Stimulated activated CD8-positive, alpha-beta memory T cell treated with anti-CD3 and anti-CD28 coated beads, Interleukin-12 subunit alpha, Interleukin-12 subunit beta, amount 100 ng/mL, for 1 hour (primary cell): ENCODE measurements around the gene INTS4.
"Not testable (repeated sequence)": the region's sequence is repeated elsewhere in the genome, so short reads cannot be mapped to it uniquely, and the experiment has no call there.

Experiments
- DNase-seq: peaks from one replicate; pipeline ENCODE4 v3.0.0-alpha.2; 2020; ENCODE audit warnings: low read depth

The INTS4 gene

DNA sequence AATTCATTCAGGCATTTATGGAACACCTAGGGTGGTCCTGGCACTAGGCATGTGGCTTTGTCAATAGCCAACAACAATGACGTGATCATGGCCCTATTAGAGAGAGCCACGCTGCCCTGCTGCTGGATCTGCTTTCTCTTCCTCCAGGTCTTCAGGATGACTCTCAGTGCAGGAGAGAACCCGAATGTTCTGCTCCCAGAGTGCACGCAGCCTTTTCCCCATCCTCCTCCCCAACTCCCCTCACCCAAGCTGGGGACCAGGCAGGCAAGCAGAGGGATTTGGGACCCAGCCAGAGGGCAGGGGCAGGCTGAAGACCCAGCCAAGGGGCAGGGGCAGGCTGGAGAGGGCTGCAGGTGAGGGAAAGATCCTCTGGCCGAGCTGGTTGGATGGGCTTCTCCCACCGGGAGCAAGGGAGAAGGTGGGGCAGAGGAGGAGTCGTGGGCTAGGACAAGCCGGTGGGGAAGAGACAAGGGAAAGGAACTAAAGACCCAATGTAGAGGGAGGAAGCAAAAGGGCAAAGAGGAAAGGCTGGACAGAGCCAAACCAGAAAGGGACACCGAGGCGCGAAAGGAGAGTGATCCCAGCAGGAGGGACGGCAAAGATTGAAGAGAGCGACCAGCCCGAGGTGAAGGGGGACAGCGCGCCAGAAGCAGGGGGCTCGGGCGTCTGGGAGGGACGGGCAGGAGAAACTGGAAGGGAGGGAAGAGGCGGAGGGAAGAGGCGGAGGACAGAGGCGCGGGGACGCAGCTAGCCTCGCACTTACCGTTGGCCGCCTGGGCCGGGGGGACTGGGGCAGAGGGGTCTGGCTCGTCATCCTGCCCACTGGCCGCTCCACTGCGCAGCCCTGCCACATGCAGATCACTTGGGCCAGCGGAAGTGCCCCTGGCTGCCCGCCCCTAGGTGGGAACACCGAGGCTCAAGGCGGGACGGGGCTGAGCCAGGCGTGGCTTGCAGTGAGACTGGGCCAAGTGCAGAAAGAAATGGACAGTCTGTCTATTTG lies 28.2 kb upstream of the INTS4 start, which contains the start of gene KCTD14:
Gene KCTD14 (minus strand): TSS at position 880 of the 1,000 bp plus-strand sequence. CDS start 27 bp downstream, at position 853.
- DNase-seq = no peak

DNA sequence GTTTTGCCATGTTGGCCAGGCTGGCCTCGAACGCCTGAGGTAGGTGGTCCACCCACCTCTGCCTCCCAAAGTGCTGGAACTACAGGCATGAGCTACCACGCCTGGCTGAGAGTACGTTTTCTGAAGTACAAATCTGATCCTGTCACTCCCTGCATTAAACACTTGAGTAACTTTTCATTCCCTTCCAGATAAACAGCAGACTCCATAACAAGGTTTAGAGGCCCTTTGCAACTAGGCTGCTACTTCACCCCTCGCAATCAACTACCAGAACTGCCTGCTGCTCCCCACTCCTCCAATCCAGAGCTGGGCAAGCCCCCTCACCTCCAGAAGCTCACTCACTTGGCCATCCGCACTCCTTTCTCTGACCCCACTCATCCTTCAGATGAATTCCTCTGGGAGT lies 27.1 kb upstream of the INTS4 start:
- DNase-seq = no peak

DNA sequence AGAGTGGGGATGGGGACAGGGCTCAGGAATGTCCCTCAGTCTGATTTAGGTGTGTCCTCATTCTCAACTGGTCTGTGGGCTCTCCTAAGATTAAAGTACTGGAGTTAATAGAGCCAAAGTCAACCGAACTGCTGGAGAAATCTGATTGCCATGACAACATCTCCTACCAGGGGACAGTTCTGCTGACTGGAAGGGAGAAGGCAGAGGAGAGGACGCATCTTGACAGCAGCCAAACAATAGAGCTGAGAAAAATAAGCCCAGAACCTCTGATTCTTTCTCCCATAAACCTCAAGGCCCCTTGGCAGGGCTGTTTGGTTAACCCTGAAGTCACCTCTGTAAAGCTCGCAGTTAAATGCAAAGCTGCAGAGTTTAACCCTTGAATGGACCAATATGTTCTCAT lies 25.8 kb upstream of the INTS4 start:
- DNase-seq = no peak

DNA sequence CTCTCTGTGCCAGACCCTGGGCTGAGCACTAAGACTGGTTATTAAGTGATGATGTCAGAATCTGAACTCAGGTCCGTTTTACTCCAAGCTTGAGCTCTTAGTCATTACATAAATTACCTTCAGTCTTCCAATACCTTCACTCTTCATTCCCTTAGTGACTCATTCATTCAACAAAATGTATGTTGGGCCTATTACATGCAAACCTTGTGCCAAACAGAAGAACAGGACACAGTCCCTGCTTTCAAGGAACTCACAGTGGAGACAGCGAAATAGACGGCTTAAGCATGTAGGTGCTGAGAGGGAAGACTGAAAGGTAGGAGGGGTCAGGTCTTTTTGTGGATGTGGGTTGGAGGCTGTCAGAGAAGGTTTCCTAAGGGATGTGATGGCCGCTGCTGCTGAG lies 25.3 kb upstream of the INTS4 start:
- no peak for DNase-seq

DNA sequence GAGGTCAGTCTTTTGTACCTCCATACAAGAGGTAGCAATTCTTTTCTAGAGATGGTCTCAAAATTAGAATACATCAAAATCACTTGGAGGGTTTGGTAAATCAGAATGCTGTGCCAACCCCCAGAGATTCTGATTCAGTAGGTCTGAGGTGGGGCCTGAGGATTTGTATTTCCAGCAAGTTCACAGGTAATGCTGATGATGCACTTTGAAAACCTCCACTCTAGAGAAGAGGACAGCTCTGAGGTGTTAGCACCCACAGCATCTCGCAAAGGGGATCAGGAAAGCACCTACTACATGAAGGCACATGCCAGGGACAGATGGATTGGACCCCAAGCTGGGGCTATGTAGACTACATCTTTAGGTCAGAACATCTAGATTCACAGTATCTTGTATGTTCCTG lies 21.4 kb upstream of the INTS4 start:
- no peak for DNase-seq

DNA sequence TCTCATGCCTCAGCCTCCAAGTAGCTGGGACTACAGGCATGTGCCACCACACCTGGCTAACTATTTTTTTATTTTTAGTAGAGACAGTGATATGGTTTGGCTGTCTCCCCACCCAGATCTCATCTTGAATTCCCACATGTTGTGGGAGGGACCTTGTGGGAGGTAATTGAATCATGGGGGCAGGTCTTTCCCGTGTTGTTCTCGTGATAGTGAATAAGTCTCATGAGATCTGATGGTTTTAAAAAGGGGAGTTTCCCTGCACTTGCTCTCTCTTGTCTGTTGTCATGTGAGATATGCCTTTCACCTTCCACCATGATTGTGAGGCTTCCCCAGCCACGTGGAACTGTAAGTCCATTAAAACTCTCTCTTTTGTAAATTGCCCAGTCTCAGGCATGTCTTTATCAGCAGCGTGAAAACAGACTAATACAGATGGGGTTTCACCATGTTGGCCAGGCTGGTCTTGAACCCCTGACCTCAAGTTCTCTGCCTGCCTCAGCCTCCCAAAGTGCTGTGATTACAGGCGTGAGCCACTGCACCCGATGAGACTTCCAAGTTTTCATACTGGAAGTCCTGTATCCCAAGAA lies 20.6 kb upstream of the INTS4 start:
- DNase-seq = not testable (repeated sequence)

DNA sequence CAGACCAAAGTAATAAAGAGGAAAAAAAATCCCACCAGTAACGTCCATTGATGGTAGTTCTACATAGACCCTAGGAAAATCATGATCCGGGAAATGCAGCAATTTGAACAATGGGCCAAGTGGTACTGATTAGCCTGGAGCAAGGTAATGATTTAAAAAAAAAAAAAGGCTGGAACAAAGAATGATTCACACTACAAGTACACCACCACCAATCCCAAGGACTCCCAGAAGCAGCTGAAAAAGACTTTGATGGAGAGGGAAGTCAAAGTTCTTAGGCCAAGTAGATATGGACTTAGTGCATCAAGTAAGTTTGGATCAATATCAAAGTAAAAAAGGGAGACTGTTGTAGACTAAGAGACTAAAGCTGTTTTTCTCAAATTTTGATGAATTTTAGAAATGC lies 16.8 kb upstream of the INTS4 start:
- DNase-seq = no peak

DNA sequence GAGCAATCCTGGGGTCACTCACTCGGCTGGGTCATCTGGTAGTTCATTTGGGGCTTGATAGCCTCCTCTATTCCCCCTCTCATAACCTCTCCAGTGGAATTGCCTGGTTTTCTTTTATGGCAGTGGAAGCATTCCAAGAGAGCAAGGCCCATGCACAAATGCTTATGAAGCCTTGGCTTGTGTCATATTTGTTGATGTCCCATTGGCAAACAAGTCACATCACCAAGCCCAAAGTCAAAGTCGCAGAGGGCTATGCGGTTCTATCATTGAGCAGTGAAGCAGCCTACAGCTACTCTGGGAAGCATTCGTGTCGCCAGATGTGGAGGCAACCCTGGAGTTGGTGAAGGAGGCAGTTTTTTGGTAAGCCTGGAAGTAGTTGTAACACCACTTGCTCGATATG lies 16.3 kb upstream of the INTS4 start:
- no peak for DNase-seq

DNA sequence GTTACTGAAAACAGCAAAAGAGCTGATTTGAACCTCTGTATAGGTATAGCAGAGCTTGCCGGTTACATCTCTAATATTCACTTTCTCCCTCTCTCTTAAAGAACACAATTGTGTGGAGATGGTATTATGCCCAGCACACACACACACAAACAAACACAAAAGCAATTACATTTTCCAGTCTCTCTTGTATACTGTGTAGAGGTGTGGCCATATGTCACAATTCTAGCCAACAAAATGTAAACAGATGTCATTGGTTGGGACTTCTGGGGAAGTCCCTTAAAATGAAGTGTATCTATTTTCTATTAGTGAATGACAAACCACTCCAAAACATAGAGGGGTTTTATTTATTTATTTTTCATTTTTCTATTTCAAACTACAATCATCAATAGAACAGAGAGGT lies 15.8 kb upstream of the INTS4 start:
- no peak for DNase-seq

DNA sequence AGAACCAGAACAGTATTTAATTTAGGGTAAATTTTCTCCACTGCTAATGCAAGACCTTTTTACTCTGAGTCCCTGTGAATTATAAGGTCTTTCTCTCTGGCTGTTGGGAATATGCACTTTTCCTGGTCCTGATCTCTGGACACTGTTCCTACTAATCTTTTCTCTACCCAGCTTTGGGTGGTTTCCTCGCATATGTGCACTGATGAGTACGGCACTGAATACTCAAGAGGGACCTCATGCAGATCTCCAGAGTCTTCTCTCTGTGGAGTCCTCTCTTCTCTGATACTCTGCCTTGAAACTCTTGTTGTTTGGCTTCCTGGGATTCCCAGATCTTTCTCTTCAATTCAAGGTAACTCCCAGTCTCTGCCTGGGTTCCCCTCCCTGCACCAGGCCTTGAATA lies 14.6 kb upstream of the INTS4 start:
- DNase-seq = no peak

DNA sequence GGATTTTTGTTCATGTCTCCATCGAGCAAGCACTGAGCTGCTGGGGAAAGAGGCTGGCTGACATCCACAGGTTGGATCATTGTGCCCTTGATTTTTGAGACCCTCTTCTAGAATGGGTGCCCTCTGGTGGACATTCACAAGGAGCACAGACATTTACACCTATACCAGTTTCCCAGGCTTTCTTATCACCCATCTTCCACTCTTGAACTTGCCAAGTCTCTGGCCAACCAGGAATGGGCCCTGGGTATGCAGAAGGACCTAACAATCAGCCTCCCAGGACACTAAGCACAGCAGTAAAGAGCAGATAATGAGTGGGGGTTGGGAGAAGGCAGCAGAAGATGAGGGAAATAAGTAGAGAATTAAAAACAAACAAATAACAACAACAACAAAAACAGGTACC lies 5.7 kb upstream of the INTS4 start:
- peak; percentile 9 for DNase-seq

DNA sequence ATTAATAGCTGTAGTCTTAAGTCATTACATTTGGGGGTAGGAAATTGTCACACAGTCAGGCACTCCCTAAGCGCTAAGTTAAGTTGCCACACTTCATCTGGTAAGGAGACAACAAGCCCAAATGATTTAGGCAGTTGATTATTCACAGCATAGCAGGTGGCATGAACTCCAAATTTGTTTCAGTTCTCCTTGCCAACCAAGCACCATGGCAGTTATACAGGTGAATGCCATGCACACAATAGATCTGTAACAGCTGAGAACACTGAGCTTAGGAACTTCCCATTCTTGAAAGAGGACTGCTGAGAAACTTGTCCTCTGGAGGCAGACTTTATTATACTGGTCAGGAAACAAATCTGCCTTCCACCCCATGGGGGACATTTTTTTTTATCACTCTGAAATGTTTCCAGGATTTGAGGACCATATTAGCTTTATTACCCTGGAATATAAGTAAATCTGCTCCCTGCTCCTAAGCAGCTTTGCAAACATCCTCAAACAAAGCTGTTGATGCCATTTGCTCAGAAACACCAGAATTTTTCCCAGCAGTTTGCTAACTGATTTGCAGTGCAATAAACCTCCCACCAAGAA lies 5.1 kb upstream of the INTS4 start:
- DNase-seq = no peak

DNA sequence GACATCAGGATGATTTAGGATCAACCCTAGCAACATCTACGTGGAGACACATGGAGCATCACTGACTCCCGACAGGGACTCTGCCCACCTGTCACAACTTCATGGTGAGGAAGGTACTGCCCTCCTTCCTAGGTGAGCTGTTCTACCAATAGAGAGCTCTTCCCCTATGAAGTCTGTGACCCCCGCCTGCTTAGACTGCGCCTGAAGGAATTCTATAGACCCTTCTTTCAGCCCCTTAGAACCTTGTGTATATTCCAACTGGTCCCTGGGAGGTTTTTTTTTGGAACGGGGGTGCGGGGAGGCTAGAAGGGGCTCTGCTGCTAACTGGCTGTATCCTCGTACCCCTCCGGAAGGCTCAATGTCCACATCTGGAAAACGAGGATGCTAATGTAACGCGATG lies 566 bp downstream of the INTS4 start:
- DNase-seq = no peak

DNA sequence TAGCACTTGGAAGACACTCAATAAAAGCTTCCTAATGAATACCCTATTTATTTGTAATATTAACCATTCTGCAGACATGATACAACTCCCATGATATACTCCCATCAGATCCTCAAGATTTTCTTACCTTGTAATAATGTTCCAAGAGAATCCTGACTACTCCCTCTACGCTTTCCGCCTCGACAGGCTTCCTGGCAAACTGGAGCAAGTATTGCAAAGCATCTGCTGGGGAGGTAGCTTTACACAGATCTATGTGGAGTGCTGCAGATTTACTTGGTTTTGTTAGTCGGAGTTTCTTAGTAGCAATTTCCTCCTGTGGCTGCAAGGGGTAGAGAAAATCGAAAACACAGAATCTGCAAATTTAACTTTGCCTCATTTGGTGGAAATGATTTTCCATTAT lies 3.5 kb downstream of the INTS4 start:
- DNase-seq = no peak

DNA sequence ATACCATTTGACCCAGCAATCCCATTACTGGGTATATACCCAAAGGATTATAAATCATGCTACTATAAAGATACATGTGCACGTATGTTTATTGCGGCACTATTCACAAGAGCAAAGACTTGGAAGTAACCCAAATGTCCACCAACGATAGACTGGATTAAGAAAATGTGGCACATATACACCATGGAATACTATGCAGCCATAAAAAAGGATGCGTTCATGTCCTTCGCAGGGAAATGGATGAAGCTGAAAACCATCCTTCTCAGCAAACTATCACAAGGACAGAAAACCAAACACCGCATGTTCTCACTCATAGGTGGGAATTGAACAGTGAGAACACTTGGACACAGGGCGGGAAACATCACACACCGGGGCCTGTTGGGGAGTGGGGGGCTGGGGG lies 8.0 kb downstream of the INTS4 start:
- not testable (repeated sequence) for DNase-seq

DNA sequence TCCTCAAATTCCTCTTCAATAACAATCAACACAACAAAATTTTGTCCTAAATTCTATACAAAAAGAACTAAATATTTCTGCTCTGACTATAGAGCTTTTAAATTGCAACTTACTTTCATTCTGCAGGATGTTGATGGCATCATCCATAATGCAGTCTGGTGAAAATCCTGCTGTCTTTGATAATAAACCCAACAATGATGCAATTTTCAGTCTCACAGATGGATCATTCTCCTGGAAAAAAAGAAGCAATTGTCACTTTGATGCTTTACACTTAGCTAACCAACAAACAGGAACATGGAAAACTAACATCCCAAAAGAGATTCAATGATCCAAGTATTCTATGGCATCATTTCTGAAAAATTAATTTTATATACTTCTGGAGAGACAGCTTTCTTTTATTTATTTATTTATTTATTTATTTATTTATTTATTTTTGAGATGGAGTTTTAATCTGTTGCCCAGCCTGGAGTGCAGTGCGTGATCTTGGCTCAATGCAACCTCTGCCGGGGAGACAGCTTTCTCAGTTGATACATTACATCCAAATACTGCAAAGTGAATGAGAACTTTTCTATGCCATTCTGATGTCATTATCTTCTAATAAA lies 13.0 kb downstream of the INTS4 start:
- DNase-seq = no peak

DNA sequence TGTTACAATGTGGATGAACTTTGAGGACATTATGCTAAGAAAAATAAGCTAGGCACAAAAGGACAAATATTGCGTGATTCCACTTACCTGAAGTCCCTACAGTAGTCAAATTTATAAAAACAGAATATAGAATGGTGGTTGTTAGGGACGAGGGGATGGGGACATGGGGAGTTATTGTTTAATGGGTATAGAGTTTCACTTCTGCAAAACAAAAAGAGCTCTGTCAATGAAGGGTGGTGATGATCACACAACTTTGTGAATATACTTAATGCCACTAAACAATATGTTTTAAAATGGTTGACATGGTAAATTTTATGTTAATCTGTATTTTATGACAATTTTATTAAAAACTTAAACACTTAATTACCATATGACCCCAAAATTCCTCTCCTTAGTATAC lies 26.1 kb downstream of the INTS4 start:
- DNase-seq = no peak

DNA sequence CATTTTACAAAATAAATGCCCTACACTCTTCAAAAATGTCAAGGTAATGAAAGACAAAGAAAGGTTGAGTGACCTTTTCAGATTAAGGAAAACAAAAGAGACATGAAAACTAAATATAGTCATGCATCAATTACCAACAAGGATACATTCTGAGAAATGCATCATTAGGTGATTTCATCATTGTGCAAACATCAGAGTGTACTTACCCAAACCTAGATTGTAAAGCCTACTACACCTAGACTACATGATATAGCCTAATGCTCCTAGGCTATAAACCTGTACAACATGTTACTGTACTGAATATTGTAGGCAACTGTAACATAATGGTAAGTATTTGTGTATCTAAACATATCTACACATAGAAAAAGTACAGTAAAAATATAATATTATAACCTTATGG lies 26.7 kb downstream of the INTS4 start:
- DNase-seq = no peak

DNA sequence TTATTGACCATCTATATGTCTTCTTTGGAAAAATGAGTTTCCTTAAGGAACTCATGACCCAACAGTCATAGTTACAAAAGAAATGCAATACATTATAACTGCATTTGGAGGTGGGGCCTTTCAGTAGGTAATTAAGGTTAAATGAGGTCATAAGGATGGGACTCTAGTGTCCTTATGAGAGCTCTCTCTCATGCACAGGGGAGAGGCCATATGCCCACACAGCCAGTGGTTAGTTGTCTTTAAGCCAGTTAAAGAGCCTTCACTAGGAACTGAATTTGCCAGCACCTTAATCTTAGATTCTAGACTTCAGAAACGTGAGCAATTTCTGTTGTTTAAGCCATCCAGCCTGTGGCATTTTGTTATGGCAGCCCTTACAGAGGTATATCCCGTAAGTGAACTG lies 27.3 kb downstream of the INTS4 start:
- no peak for DNase-seq

DNA sequence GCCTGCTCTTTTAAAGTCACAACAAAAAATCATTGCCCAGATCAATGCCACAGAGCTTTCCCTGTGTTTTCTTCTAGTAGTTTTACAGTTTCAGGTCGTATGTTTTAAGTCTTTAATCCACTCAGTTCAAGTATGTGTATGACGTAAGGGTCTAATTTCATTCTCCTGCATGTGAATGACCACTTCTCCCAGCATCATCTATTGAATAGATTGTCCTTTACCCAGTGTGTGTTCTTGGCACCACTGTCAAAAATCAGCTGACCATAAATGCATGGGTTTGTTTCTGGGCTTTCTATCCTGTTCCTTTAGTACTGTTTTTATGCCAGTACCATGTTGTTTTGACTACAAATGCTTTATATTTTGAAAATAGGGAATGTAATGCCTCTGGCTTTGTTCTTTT lies 28.1 kb downstream of the INTS4 start:
- no peak for DNase-seq

DNA sequence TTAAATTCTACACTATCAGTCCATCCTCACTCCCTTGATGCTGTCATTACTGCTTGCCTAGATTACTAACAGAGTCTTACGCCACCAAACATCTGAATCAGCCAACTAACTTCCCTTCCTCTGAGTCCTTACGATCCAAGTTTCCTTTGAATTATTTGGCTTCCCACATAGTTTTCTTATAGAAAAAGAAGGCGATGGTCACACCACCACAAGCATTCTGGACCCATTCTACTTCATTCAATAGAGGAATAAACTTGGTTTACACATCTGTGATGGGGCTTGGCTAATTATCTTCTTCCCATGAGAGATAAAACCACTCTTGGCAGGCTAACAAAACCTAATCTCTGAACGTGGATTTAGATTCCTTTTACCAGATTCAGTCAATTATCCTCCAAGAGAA lies 35.0 kb downstream of the INTS4 start:
- DNase-seq = no peak

DNA sequence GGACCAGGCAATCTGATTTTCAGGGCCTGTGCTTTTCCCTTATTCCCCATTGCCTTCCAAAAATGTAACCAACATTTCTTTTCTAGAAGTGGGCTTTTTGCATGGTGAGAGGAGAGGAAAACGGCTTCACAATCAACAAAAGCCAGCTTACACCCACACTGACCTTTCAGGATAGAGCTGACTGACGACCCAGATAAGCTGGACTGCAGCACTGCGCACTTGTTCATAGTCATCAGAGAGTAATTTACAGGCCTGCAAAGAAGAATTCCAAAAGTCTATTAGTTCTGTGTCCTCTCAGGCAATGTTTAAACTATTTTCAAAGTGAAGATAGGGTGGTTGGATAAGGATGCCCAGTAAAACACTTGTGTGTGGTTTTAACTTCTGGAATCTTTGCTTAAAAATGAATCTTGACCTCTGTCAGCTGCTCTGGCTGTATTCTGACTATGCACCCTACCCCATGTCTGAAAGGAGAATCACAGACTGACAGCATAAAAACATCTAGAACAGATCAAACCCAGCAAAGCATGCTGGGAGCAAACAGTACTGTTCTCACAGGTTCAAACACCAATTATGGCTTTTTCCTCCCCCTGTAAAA lies 35.8 kb downstream of the INTS4 start:
- not testable (repeated sequence) for DNase-seq
